Measurements from ENCODE around the gene KANSL1. TPM values are rescaled to one million over a fixed set of nuclear protein-coding genes. Genes with fewer than 3 reads are reported as not detected.

Gene KANSL1
- total RNA-seq, 1 donor from 2014 or later: 122 TPM

GRCh38 chr17:46160169-46160568 lies 33.1 kb downstream of the KANSL1 start:
- Histone ChIP-seq H3K27me3 (no peaks in the 10 kb centered on the region), H3K4me1 (peaks cover 93% of the 10 kb centered on the region), H3K4me3 (no peak overlapping the region), H3K9me3 (no peaks in the 10 kb centered on the region), H3K27ac (no peak overlapping the region), H3K36me3 (no peaks in the 10 kb centered on the region)
- TF ChIP-seq, protein P1, sequence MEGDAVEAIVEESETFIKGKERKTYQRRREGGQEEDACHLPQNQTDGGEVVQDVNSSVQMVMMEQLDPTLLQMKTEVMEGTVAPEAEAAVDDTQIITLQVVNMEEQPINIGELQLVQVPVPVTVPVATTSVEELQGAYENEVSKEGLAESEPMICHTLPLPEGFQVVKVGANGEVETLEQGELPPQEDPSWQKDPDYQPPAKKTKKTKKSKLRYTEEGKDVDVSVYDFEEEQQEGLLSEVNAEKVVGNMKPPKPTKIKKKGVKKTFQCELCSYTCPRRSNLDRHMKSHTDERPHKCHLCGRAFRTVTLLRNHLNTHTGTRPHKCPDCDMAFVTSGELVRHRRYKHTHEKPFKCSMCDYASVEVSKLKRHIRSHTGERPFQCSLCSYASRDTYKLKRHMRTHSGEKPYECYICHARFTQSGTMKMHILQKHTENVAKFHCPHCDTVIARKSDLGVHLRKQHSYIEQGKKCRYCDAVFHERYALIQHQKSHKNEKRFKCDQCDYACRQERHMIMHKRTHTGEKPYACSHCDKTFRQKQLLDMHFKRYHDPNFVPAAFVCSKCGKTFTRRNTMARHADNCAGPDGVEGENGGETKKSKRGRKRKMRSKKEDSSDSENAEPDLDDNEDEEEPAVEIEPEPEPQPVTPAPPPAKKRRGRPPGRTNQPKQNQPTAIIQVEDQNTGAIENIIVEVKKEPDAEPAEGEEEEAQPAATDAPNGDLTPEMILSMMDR (IDR thresholded peaks at IDR 0.05): no peak
- no peak for TF ChIP-seq POLR2A (IDR thresholded peaks at IDR 0.05)
- TF ChIP-seq POLR2AphosphoS5 (IDR thresholded peaks at IDR 0.05; ENCODE audit: insufficient read depth in 1 of 2, low read depth in 1 of 2): no peak
- intact Hi-C loops (cut with DNase I): no loop called here
- DNase-seq (ENCODE audit: extremely low spot score in 2 of 2): no peak

DNA sequence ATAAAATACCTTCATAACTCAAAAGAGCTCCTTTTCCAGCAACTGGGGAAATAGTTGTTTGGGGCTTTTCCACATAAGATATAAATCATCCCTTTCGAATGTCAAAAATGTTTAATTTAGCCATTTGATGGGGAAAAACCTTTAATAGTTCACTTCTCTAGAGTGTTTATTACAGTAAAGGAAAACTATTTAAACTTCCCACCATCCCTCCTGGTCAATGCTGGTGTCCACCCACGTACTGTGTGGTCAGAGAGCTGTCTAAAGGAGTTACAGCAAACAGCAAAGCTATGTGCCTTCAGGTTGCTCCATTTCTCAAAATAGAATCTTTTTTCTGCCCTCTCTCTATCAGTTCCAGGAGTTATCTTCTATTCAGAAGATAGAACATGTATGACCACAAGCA lies 33.5 kb downstream of the KANSL1 start:
- no peak for DNase-seq (ENCODE audit: extremely low spot score in 2 of 2)
- intact Hi-C loops (cut with DNase I): no loop called here
- TF ChIP-seq, protein P1 (IDR thresholded peaks at IDR 0.05): no peak
- no peak for TF ChIP-seq POLR2A (IDR thresholded peaks at IDR 0.05)
- no peak for TF ChIP-seq POLR2AphosphoS5 (IDR thresholded peaks at IDR 0.05; ENCODE audit: insufficient read depth in 1 of 2, low read depth in 1 of 2)
- H3K4me1 ChIP-seq: peaks cover 93% of the 10 kb centered on the region
- no peak overlapping the region for H3K4me3 ChIP-seq
- no peaks in the 10 kb centered on the region for H3K36me3 ChIP-seq
- H3K27me3 ChIP-seq: no peaks in the 10 kb centered on the region
- H3K27ac ChIP-seq: no peak overlapping the region
- no peaks in the 10 kb centered on the region for H3K9me3 ChIP-seq

DNA sequence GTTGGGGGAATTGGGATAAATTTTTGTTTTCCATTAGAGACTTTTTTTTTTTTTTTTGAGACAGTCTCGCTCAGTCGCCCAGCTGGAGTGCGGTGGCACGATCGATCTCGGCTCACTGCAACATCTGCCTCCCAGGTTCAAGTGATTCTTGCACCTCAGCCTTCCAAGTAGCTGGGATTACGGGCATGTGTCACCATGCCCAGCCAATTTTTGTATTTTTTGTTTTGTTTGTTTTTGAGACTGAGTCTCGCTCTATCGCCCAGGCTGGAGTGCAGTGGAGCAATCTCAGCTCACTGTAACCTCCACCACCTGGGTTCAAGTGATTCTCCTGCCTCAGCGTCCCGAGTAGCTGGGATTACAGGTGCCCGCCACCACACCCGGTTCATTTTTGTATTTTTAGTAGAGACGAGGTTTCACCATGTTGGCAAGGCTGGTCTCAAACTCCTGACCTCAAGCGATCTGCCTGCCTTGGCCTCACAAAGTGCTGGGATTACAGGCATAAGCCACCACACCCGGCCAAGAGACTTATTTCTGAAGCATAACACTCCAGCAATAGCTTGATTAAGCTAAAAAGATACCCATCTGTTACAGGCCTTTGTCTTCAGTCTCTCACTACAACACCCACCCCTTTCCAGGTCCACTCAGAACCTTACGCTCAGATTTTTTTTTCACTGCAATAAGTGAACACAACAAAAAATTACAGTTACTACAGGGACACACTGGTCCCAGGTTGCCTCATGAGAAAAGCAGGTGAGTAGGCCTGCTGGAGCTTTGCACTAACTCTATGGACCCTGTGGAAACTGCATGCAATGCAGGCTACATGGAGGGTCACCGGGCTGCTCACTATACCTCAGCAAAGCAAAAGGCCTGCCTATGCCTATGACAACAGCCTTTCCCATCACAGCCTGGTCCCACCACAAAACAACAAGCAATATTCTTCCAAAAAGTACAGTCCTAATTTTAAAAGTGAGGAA lies 34.6 kb downstream of the KANSL1 start:
- intact Hi-C loops (cut with DNase I): no loop called here
- Histone ChIP-seq H3K9me3 (no peaks in the 10 kb centered on the region), H3K27me3 (no peaks in the 10 kb centered on the region), H3K27ac (peak overlapping the region; percentile 29), H3K4me1 (peaks cover 93% of the 10 kb centered on the region), H3K4me3 (no peak overlapping the region), H3K36me3 (no peaks in the 10 kb centered on the region)
- TF ChIP-seq POLR2A (IDR thresholded peaks at IDR 0.05): no peak
- no peak for DNase-seq (ENCODE audit: extremely low spot score in 2 of 2)

- TF ChIP-seq POLR2A (IDR thresholded peaks at IDR 0.05) (no peak), POLR2AphosphoS5 (IDR thresholded peaks at IDR 0.05; ENCODE audit: insufficient read depth in 1 of 2, low read depth in 1 of 2) (no peak)
- TF ChIP-seq, protein P1 (IDR thresholded peaks at IDR 0.05): no peak
- DNase-seq (ENCODE audit: extremely low spot score in 2 of 2): no peak
- Histone ChIP-seq H3K9me3 (no peaks in the 10 kb centered on the region), H3K36me3 (no peaks in the 10 kb centered on the region), H3K27ac (no peak overlapping the region), H3K4me3 (no peak overlapping the region), H3K4me1 (peaks cover 93% of the 10 kb centered on the region), H3K27me3 (no peaks in the 10 kb centered on the region)
- intact Hi-C loops (cut with DNase I): no loop called here
Measured at GRCh38 chr17:46157443-46158062, 35.7 kb downstream of the KANSL1 start.

- Histone ChIP-seq H3K36me3 (no peaks in the 10 kb centered on the region), H3K4me3 (no peak overlapping the region), H3K4me1 (peaks cover 97% of the 10 kb centered on the region), H3K9me3 (no peaks in the 10 kb centered on the region), H3K27me3 (no peaks in the 10 kb centered on the region), H3K27ac (no peak overlapping the region)
- TF ChIP-seq, protein P1 (IDR thresholded peaks at IDR 0.05): no peak
- TF ChIP-seq POLR2AphosphoS5 (IDR thresholded peaks at IDR 0.05; ENCODE audit: insufficient read depth in 1 of 2, low read depth in 1 of 2): no peak
- no peak for TF ChIP-seq POLR2A (IDR thresholded peaks at IDR 0.05)
- DNase-seq (ENCODE audit: extremely low spot score in 2 of 2): no peak
- intact Hi-C loops (cut with DNase I): no loop called here
Measured at GRCh38 chr17:46154151-46154816, 38.9 kb downstream of the KANSL1 start.

Data from vagina (tissue), 2 donors.